HL-60 (cell line): Measurements from ENCODE around the gene MYO16.

Source experiments
- DNase-seq, 2 experiments: peaks; one replicate each; pipeline ENCODE4 v3.0.0-alpha.2; 2010 to 2020; ENCODE audit warnings: low read depth in 1 of 2, low spot score in 1 of 2
- H3K27ac ChIP-seq: fragments of 250-450 bp; sonication (Bioruptor Pico); replicated peaks from 2 replicates; pipeline ENCODE4 v1.5.1; 2020; ENCODE audit warnings: mild to moderate bottlenecking, moderate library complexity
- H3K27me3 ChIP-seq: fragments of 250-450 bp; sonication (Bioruptor Pico); 2 replicates; pipeline ENCODE4 v1.5.1; 2021; ENCODE audit warnings: mild to moderate bottlenecking, moderate library complexity; ENCODE audit not compliant: insufficient read depth, poor library complexity, severe bottlenecking
- H3K4me3 ChIP-seq: replicated peaks from 2 replicates; pipeline ENCODE4 v1.5.1; 2011; ENCODE audit warnings: mild to moderate bottlenecking, control low read depth, low read length; ENCODE audit not compliant: insufficient read depth
- CTCF ChIP-seq: IDR thresholded peaks from one replicate; pipeline ENCODE4 v1.5.1; 2011; ENCODE audit warnings: low read length, control low read depth, inconsistent platforms; ENCODE audit not compliant: insufficient read depth
- GABPA ChIP-seq: IDR thresholded peaks from 2 replicates; pipeline ENCODE4 v1.6.1; 2012; ENCODE audit warnings: low read depth
- POLR2AphosphoS5 ChIP-seq: IDR thresholded peaks from 2 replicates; pipeline ENCODE4 v1.6.1; 2012; ENCODE audit warnings: low read depth
- REST ChIP-seq: IDR thresholded peaks from 2 replicates; pipeline ENCODE4 v1.6.1; 2012; ENCODE audit warnings: low read depth; ENCODE audit not compliant: insufficient replicate concordance
- SPI1 ChIP-seq: IDR thresholded peaks from 2 replicates; pipeline ENCODE4 v1.6.1; 2012; ENCODE audit warnings: low read depth, mild to moderate bottlenecking, borderline replicate concordance

Gene MYO16

GRCh38 chr13:109093998-109094397 lies 464.6 kb downstream of the MYO16 start:
- Histone ChIP-seq H3K27me3 (no peaks in the 10 kb centered on the region), H3K27ac (no peak overlapping the region), H3K4me3 (no peak overlapping the region)
- TF ChIP-seq GABPA (no peak), SPI1 (peak; percentile 76), POLR2AphosphoS5 (peak; percentile 29; the same call in 1 of the 2 replicates), REST (no peak), CTCF (no peak)
- peak in 1 of 2 experiments; percentile 22 for DNase-seq

- no peak for TF ChIP-seq SPI1
- TF ChIP-seq CTCF, result no peak
- TF ChIP-seq GABPA, result no peak
- no peak for TF ChIP-seq REST
- TF ChIP-seq POLR2AphosphoS5, result no peak
- no peaks in the 10 kb centered on the region for H3K27me3 ChIP-seq
- no peak overlapping the region for H3K4me3 ChIP-seq
- DNase-seq, result no peak
- no peak overlapping the region for H3K27ac ChIP-seq
Observed at GRCh38 chr13:109095126-109095525, 465.7 kb downstream of the MYO16 start.

GRCh38 chr13:109096101-109096500 lies 466.7 kb downstream of the MYO16 start:
- Histone ChIP-seq H3K4me3 (no peak overlapping the region), H3K27me3 (no peaks in the 10 kb centered on the region), H3K27ac (no peak overlapping the region)
- TF ChIP-seq CTCF, result no peak
- no peak for TF ChIP-seq SPI1
- TF ChIP-seq POLR2AphosphoS5, result no peak
- TF ChIP-seq REST, result no peak
- TF ChIP-seq GABPA, result no peak
- no peak for DNase-seq
